MM.1S (cell line): ENCODE measurements around the gene TXNDC11.

ENCODE experiments used
- DNase-seq: peaks from one replicate; pipeline ENCODE4 v3.0.0-alpha.2; 2015
- H2AFZ ChIP-seq: fragments of 300-600 bp; sonication (generic); 2 replicates; pipeline ENCODE4 v1.6.0; 2016; ENCODE audit warnings: antibody characterized with exemption, low read length
- H3F3A ChIP-seq: fragments of 300-600 bp; sonication (generic); 2 replicates; pipeline ENCODE4 v1.6.1; 2016; ENCODE audit warnings: mild to moderate bottlenecking, antibody characterized with exemption, low read length, moderate library complexity, mixed read lengths; ENCODE audit not compliant: insufficient read depth
- H3K27ac ChIP-seq: fragments of 300-600 bp; sonication (generic); 2 replicates; pipeline ENCODE4 v1.5.1; 2016; ENCODE audit warnings: mild to moderate bottlenecking, low read length
- H3K27me3 ChIP-seq: fragments of 300-600 bp; sonication (generic); replicated peaks from 2 replicates; pipeline ENCODE4 v1.6.0; 2016; ENCODE audit warnings: low read length; ENCODE audit not compliant: insufficient read depth
- H3K36me3 ChIP-seq: fragments of 300-600 bp; sonication (generic); replicated peaks from 2 replicates; pipeline ENCODE4 v1.6.1; 2016; ENCODE audit warnings: mild to moderate bottlenecking, low read length, mixed read lengths; ENCODE audit not compliant: insufficient read depth
- H3K4me1 ChIP-seq: fragments of 300-600 bp; sonication (generic); 2 replicates; pipeline ENCODE4 v1.6.1; 2016; ENCODE audit warnings: low read length, mixed read lengths
- H3K4me2 ChIP-seq: fragments of 300-600 bp; sonication (generic); 2 replicates; pipeline ENCODE4 v1.6.0; 2016; ENCODE audit warnings: low read depth, low read length
- H3K4me3 ChIP-seq: fragments of 300-600 bp; sonication (generic); 2 replicates; pipeline ENCODE4 v1.5.1; 2016; ENCODE audit warnings: low read length, mixed read lengths
- H3K79me2 ChIP-seq: fragments of 300-600 bp; sonication (generic); 2 replicates; pipeline ENCODE4 v1.6.1; 2016; ENCODE audit warnings: mixed run types, low read length, mixed read lengths
- H3K9ac ChIP-seq: fragments of 300-600 bp; sonication (generic); 2 replicates; pipeline ENCODE4 v1.6.1; 2016; ENCODE audit warnings: low read length, mixed read lengths
- H3K9me2 ChIP-seq: fragments of 300-600 bp; sonication (generic); replicated peaks from 2 replicates; pipeline ENCODE4 v1.6.1; 2016; ENCODE audit warnings: mild to moderate bottlenecking, low read length, mixed read lengths; ENCODE audit not compliant: insufficient read depth
- H3K9me3 ChIP-seq: fragments of 300-600 bp; sonication (generic); replicated peaks from 2 replicates; pipeline ENCODE4 v1.6.1; 2016; ENCODE audit warnings: mild to moderate bottlenecking, low read length, mixed read lengths; ENCODE audit not compliant: insufficient read depth
- H4K20me1 ChIP-seq: fragments of 300-600 bp; sonication (generic); 2 replicates; pipeline ENCODE4 v1.6.1; 2016; ENCODE audit warnings: mild to moderate bottlenecking, low read length, moderate library complexity, mixed read lengths; ENCODE audit not compliant: insufficient read depth
- CTCF ChIP-seq: fragments of 300-600 bp; sonication (generic); IDR thresholded peaks from 2 replicates; pipeline ENCODE4 v1.5.1; 2016; ENCODE audit warnings: antibody characterized with exemption, low read length, mixed read lengths
- EZH2 ChIP-seq: fragments of 300-600 bp; sonication (generic); optimal IDR thresholded peaks from 2 replicates; pipeline ENCODE3; 2017; ENCODE audit warnings: low read depth, mild to moderate bottlenecking, antibody characterized with exemption, low read length, mixed read lengths
- EZH2phosphoT487 ChIP-seq: fragments of 300-600 bp; sonication (generic); IDR thresholded peaks from 2 replicates; pipeline ENCODE4 v1.6.1; 2018; ENCODE audit warnings: antibody characterized with exemption, low read length

The TXNDC11 gene

GRCh38 chr16:11726008-11726407 lies 16.6 kb downstream of the TXNDC11 start:
- Histone ChIP-seq H3K36me3 (peaks cover 38% of the 10 kb centered on the region), H2AFZ (no peak overlapping the region), H3K79me2 (peaks cover 100% of the 10 kb centered on the region), H3K4me2 (peak overlapping the region; percentile 51), H3K27ac (peak overlapping the region; percentile 96; the same call in 1 of the 2 replicates), H3K9ac (no peak overlapping the region), H3K4me1 (peaks cover 75% of the 10 kb centered on the region), H3K27me3 (no peaks in the 10 kb centered on the region), H4K20me1 (0 out of 2 replicates have a peak, but pooled peaks cover 7% of the 10 kb centered on the region), H3F3A (peaks cover 97% of the 10 kb centered on the region), H3K9me2 (no peaks in the 10 kb centered on the region), H3K4me3 (no peak overlapping the region), H3K9me3 (no peaks in the 10 kb centered on the region)
- peak; percentile 6 for DNase-seq
- TF ChIP-seq EZH2phosphoT487 (no peak), EZH2 (no peak), CTCF (no peak)

- peaks cover 100% of the 10 kb centered on the region for H3K79me2 ChIP-seq
- peak overlapping the region; percentile 8; the same call in 1 of the 2 replicates for H3K9ac ChIP-seq
- no peak overlapping the region for H2AFZ ChIP-seq
- peak overlapping the region; percentile 2; the same call in 1 of the 2 replicates for H3K4me3 ChIP-seq
- peaks cover 41% of the 10 kb centered on the region for H3K36me3 ChIP-seq
- peaks cover 79% of the 10 kb centered on the region for H3K4me1 ChIP-seq
- peak overlapping the region; percentile 51 for H3K4me2 ChIP-seq
- H3K9me3 ChIP-seq, result no peaks in the 10 kb centered on the region
- H3K27ac ChIP-seq, result peak overlapping the region; percentile 96; the same call in 1 of the 2 replicates
- H3F3A ChIP-seq, result peaks cover 97% of the 10 kb centered on the region
- H3K9me2 ChIP-seq, result no peaks in the 10 kb centered on the region
- H3K27me3 ChIP-seq, result no peaks in the 10 kb centered on the region
- no peak for TF ChIP-seq EZH2phosphoT487
- no peak for TF ChIP-seq CTCF
- TF ChIP-seq EZH2, result no peak
- H4K20me1 ChIP-seq, result 0 out of 2 replicates have a peak, but pooled peaks cover 7% of the 10 kb centered on the region
- no peak for DNase-seq
These were observed 17.2 kb downstream of the TXNDC11 start for GRCh38 chr16:11725457-11725856.

GRCh38 chr16:11722468-11722808 lies 20.2 kb downstream of the TXNDC11 start:
- peak overlapping the region; percentile 96; the same call in 1 of the 2 replicates for H3K27ac ChIP-seq
- TF ChIP-seq EZH2, result no peak
- no peak for TF ChIP-seq EZH2phosphoT487
- TF ChIP-seq CTCF, result no peak
- H3K4me2 ChIP-seq, result peak overlapping the region; percentile 46; the same call in 1 of the 2 replicates
- H3K9me2 ChIP-seq, result no peaks in the 10 kb centered on the region
- peaks cover 99% of the 10 kb centered on the region for H3K79me2 ChIP-seq
- no peak for DNase-seq
- no peaks in the 10 kb centered on the region for H3K9me3 ChIP-seq
- H3K4me1 ChIP-seq, result peaks cover 79% of the 10 kb centered on the region
- peaks cover 97% of the 10 kb centered on the region for H3F3A ChIP-seq
- H3K36me3 ChIP-seq, result peaks cover 32% of the 10 kb centered on the region
- H3K27me3 ChIP-seq, result no peaks in the 10 kb centered on the region
- no peak overlapping the region for H3K9ac ChIP-seq
- H3K4me3 ChIP-seq, result no peak overlapping the region
- H4K20me1 ChIP-seq, result 0 out of 2 replicates have a peak, but pooled peaks cover 10% of the 10 kb centered on the region
- no peak overlapping the region for H2AFZ ChIP-seq
